GM19438 (cell line): ENCODE results near the gene MYO1G.
A peak's percentile ranks its signal among the peaks of the same experiment; 100 is the strongest.
"Not testable (repeated sequence)": the region's sequence is repeated elsewhere in the genome, so short reads cannot be mapped to it uniquely, and the experiment has no call there.

Source experiments
- ATAC-seq: cut with Tn5 transposase; IDR thresholded peaks from one replicate; pipeline ENCODE4 v1.9.1; 2021; ENCODE audit warnings: low read depth; ENCODE audit not compliant: unreplicated experiment

MYO1G gene

DNA sequence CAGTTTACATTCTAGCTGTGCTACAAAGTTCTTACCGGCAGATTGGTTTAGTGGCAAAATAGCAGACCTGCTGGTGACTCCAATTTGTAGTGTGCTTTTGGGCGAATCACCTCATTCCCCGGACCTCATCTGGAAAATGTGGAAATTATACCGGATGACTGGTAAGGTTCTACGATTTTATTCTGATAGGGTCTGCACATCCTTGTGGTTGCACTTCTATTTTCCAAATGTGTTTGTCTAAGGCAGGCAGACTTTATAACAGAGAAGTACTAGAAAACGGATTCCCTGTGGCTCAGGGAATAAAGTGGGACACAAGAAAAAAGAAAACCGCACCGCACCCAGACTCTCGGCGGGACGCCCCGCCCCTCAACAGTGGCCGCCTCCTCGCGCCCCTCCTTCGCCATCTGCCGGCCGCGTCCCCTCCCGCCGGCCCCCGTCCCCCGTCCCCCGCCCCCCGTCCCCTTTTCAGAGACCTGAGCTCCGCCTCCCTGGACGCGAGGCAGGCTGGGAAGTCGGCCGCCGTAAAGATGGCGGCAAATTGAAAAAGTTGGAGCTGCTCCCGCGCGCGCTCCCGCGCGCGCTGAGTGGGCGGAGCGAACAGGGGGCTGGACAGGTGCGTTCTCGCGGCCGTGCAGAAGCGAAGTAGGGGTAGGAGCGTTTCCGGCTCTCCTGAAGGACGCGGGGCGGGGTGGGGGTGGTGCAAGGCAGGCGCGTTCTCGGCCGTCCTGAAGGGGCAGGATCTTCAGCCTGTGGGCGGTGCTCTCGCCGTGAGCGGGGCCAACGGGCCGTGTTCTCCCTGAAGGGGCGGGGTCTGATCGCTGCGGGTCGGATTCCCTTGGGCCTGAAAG, 20.7 kb upstream of the MYO1G start:
- ATAC-seq: peak; percentile 67

DNA sequence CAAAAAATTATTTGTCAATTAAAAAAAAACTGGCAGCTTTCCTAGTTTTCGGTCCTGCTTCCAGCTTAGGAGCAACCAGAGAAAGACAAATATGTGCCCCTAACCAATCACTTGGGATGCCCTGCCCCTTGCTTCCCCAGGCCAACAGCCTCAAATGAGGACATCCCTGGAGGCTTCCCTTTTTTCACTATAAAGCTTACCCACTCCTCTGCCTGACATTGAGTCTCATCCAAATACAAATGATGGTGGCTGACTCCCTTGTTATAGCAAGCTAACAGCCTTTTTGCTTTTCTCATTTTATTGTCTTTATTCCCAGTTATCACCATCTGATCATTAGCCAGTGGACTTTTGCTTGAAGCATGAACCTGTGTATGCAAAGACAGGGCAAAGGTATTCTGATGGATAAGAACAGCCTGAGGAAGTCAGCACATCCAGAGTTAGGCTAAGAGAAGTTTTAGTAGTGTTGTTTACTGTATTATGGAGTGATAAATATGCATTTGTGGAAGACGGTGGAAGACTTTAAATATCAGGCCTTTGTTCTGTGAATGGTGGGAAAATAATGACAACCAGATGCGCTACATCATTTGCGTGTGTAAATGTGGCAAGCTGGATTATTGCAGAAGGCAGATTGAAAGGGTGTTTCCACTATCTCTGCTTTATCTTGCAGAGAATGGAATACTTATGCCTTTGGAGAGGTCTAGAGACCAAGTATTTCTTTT, 19.5 kb upstream of the MYO1G start:
- ATAC-seq: no peak

DNA sequence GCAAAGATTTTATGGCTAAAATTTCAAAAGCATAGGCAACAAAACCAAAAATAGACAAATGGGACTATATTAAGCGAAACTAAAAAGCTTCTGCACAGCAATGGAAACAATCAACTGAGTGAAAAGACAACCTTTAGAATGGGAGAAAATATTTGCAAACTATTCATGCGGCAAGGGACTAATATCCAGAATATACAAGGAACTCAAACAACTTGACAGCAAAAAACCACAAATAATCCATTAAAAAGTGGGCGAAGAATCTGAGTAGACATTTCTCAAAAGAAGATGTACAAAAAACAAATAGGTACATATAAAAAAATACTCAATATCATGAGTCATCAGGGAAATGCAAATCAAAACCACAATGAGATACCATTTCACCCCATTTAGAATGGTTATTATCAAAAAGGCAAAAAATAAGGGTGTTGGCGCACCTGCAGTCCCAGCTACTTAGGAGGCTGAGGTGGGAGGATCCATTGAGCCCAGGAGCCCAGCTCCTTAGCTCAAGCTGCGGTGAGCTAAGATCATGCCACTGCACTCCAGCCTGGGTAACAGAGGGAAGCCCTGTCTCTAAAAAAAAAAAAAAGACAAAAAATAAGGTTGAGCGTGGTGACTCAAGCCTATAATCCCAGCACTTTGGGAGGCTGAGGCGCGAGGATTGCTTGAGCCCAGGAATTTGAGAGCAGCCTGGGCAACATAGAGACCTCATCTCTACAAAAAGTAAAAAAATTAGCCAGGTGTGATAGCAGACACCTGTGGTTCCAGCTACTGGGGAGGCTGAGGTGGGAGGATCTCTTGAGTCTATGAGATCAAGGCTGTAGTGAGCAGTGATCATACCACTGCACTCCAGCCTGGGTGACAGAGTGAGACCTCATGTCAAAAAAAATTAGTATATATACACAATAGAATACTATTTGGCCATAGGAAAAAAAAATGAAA, 17.0 kb upstream of the MYO1G start:
- no peak for ATAC-seq

DNA sequence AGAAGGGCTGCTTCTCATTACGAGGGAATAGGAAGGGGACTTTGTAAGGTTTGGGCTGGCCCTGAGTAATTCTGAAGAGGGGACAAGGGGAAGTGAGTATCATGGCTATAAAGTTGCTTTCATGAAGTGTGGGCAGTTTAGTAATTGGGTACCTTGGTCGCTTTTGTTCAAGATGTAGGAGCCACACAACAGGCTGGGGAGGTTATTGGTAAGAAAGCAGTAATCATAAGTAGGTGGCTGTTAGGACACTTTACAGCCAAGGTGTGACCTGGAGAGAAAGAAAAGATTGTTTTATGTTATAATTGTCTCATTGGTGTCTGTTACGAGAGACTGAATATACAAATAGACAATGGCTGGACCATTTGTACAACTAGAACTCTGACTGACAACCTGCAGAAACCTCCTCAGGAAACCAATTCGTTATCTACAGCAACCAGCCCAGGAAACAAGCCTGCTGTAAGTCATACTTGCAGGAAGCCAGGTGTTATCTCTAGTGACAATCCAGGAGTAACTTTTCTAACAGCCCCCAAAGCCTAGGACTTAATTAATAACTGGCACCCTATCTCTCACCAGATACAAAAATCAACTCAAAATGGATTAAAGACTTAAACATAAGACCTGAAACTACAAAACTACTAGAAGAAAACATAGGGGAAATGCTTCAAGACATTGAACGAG, 16.2 kb upstream of the MYO1G start:
- no peak for ATAC-seq

DNA sequence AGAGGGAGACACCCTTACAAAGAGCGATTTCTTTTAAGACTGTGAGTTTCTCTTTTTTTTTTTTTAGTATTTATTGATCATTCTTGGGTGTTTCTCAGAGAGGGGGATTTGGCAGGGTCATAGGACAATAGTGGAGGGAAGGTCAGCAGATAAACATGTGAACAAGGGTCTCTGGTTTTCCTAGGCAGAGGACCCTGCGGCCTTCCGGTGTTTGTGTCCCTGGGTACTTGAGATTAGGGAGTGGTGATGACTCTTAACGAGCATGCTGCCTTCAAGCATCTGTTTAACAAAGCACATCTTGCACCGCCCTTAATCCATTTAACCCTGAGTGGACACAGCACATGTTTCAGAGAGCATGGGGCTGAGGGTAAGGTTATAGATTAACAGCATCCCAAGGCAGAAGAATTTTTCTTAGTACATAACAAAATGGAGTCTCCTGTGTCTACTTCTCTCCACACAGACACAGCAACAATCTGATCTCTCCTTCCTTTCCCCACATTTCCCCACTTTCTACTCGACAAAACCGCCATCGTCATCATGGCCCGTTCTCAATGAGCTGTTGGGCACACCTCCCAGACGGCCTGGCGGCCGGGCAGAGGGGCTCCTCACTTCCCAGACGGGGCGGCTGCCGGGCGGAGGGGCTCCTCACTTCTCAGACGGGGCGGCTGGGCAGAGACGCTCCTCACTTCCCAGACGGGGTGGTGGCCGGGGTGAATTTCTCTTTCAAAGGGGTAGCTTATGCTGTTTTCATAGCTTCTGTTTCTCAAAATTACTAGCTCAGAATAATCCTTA, 13.4 kb upstream of the MYO1G start:
- not testable (repeated sequence) for ATAC-seq

DNA sequence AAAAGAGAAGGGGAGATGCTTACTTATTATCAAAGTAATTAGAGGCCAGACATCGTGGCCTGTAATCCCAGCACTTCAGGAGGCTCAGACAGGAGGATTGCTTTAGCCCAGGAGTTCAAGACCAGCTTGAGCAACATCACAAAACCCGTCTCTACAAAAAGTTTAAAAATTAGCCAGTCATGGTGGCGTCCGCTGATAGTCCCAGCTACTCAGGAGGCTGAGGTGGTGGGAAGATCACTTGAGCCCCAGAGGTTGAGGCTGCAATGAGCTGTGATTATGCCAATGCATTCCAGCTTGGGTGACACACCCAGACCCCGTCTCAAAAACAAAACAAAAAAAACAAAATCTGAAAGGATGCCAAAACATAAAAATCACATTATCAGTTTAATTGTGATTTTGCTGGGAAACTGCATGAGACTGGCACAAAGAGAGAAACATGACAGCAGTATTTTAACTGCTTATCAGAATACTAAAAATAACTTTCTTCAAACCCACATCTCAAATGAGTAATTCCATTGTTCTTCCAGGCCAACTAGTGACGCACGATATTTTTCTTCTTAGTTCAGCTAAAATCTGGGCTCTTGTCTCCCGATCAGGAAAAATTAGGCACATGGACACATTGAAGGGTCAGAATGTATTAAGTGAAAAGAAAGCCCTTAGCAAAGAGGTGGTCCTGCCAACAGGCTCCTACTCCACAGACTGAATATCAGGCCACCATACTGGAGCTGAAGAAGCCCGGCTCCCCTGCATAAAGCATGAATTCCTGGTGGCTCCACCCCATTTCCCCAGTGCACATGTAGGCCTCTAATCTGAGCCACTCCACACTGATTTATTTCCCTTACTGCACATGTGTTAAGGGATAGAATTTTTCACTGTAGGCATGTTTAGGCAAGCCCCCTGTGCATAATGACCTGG, 11.6 kb upstream of the MYO1G start:
- no peak for ATAC-seq

DNA sequence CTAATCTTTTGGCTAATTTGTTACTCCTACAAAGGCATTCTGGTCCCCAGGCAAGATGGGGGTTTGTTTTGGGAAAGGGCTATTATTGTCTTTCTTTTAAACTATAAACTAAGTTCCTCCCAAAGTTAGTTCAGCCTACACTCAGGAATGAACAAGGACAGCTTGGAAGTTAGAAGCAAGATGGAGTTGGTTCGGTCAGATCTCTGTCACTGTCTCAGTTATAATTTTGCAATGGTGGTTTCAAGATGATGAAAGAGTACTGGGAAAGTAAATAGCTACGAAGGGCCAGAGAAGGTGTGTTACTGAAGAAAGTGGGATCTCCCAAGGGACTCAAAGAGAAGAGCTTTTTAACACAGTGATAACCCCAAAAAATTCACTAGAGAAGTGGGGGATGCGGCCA, 10.3 kb upstream of the MYO1G start:
- ATAC-seq: no peak

DNA sequence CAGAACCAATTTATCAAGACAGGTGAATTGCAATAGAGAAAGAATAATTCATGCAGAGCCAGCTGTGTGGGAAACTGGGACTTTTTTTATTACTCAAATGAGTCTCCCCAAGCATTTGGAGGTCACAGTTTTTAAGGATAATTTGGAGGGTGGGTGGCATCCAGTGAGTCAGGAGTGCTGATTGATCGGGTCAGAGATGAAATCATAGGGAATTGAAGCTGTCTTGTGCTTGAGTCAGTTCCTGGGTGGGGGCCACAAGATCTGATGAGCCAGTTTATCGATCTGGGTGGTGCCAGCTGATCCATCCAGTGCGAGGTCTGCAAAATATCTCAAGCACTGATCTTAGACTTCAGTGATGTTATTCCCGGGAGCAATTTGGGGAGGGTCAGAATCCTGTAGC, 9.9 kb upstream of the MYO1G start:
- ATAC-seq: no peak

DNA sequence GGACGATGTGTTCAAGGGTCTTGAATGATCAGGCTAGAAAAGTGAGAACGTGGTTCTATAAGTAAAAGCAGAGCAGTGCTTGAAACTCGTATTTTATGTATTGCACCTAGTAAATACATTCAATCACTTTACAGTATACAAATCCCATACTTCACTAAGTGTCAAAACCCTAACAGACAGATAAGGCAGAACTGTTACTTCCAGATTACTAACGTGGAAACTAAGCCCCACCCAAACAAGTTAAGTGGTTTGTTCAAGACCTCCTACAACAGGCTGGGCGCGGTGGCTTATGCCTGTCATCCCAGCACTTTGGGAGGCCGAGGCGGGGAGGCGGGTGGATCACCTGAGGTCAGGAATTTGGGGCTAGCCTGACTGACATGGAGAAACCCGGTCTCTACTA, 9.2 kb upstream of the MYO1G start:
- no peak for ATAC-seq

DNA sequence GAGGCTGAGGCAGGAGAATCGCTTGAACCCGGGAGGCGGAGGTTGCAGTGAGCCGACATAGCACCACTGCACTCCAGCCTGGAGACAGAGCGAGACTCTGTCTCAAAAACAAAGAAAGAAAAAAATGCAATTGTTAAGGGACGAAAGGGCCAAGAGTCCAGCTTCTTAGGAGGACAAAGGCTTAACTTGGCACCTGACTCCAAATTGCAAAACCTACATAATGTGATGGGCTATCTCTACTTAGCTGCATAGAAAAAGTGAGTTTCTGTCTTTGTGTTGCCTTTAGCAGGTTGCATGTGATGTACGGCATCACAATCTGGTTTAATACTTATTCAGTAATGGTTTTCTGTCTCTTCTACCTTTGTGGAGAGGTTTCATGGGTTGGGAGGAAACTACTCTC, 8.6 kb upstream of the MYO1G start:
- ATAC-seq: no peak

DNA sequence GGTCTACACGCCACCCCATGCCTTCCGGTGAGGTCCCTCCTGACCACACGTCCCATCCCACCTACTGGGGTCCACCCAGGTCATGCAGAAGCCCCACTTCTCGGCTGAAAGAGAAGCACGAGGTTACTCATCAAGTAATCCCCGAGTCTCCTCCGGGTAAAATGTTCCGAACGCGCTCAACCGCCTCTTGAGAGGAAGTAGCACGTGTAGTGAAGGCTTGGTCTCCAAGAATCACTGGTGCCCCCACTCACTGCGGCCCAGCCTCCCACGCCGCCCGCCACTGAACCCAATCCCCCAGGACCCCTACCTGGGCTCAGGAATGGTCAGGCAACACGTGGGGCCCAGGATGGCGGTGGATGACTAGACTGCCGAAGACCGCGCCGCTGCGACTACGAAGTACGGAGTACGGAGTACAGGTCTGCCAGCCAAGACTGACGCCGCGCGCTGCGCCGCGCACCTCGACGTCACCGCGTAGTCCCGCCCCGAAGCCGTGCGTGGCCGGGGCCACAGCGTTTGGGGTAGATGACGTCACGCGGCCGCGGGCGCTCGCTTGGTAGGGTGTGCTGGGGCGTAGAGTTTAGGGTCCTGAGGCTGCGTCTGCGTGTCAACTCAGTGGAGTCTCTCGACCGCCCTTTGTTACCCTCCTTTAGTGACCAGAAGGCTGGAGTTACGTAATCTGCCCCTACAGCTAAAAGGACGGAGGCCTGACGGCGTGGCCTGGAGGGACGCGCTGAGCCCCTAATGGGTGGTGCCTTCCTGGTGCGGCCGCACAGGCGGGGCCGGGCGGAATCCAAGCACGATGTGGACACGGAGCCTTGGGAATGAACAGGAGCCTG, 7.6 kb upstream of the MYO1G start:
- peak; percentile 92 for ATAC-seq

DNA sequence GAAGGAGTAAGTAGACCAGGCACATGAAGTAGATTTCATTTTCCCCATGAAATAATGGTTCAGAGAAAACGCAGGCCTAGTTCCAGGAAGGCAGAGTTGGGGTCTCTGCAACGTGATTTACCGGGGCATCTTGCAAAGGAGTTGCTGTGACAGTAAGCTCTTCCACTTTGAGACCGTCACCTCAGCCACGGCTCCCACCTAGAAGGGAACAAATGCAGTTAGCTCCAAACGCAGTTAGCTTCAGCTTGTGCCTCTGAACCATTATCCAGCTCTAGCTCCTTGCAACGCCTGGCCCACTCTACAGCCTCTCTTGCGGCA, 7.0 kb upstream of the MYO1G start:
- ATAC-seq: no peak

DNA sequence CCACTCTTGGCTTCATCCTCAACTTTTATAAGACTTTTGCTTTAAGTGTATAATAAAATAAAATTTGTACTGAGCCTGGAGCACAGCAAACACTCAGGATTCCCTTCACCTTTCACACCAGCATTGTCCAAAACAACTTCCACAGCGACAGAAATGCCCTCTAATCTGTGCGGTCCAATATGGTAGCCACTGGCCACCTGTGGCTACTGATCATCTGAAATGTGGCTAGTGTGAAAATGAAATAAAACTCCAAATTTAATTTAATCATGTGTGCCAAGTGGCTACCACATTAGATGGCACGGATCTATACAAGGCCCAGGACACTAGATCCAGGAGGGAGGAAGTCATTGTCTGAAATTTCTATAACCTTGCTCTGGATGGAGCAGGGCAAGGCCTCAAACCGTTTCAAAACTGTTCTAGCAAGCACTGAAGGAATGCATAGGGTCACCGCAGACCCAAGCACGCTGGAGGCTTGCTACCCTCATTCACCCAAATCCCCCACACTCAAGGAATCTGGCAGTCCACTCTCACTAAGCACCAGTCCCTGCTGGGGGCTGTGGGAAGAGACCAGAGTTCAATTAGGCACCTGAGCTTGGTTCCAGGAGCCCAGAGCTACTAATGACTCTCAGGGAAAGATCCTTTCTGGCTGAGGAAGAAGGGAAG, 6.3 kb upstream of the MYO1G start:
- no peak for ATAC-seq

DNA sequence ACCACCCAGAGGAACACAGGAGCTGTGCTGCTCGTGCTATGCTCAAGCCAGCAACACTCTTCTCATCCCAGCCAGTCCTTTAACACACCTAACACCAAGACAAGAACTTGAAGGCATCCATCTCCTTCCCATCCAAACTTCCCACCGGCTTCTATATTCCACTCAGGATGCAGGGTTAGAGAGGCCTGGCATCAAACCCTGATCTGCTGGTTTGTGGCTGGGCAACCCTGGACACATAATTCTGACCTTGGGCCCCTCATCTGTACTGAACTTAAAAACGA, 5.6 kb upstream of the MYO1G start:
- no peak for ATAC-seq

DNA sequence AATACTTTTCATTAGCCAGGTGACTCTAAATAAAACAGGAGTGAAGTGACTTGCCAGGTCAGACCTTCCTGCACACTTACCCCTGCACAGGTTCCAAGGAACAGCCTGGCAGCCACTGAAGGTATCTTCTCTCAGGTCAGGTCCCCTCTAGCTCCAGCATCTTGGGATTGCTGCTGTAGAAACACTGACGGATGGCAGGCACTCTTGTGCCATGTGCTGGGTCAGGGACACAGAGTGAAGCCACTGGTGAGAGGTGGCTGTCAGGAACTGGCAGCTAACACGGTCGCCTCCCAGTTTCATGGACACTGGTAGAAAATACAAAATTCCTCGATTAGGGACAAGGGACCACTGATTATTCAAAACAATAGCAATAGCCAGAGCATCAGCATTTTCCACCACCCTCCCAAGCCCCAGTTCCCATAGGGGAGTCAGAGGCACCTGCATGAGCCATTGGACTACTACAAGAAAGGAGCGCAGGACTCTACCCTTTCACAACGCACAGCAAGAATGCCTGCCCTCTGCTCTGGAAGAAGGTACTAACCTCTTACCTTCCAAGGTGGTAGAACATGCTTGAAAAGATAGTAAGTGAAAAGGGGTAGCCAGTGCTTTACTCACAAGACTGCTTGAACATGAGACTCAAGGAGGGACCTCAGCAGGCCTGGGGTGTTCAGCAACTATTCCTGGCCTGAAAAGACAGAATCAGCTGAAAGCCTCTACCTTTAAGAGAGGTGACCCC, 5.1 kb upstream of the MYO1G start:
- no peak for ATAC-seq

DNA sequence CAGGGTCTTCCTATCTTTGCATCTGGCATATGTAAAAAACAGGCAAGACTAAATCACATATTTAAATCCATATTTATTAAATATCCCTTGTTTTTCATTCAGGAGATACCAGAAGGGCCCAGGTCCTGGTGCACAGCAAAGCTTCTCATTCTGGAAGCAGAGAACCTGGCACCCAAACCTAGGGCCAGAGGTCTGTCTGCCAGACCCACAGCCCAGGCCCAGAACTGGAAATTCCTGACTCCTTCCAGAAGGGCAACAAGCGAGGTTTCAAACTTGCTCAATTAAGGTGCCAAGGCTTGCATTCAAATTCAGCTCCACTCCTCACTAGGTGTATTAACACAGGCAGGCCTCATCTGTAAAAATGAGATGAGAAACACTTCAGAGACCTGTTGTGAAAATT, 4.2 kb upstream of the MYO1G start:
- no peak for ATAC-seq

DNA sequence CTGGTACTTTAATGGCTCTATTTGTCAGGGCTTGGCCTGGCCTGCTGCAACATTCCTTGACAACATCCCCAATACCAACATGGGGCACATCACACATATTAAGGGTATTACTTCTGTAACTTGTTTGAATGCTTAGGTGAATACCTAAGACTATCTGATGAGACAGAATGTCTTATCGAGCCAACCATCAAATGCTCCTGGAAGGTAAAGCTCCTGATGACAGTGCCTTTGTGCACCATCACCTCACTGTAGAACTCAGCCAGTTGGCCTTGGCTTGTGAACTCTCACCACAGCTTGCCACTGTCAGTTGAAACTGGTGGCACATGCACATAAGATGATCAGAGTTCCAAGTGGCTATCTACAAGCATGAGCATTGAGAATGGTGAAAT, 3.7 kb upstream of the MYO1G start:
- no peak for ATAC-seq
